Nephron progenitor cell (in vitro differentiated cells): ENCODE results near the gene ZMIZ1.

Source experiments
- DNase-seq: peaks from one replicate; pipeline ENCODE4 v3.0.0; 2021
- H3K27ac Mint-ChIP-seq: 2 replicates; pipeline ENCODE4 v1.8.0; 2021; ENCODE audit warnings: mild to moderate bottlenecking, moderate library complexity, mixed read lengths
- H3K27me3 Mint-ChIP-seq: 2 replicates; pipeline ENCODE4 v1.8.0; 2021; ENCODE audit warnings: mild to moderate bottlenecking, low read depth, mixed read lengths; ENCODE audit not compliant: poor library complexity
- H3K36me3 Mint-ChIP-seq: 2 replicates; pipeline ENCODE4 v1.8.0; 2021; ENCODE audit warnings: low read depth, mixed read lengths
- H3K4me1 Mint-ChIP-seq: 2 replicates; pipeline ENCODE4 v1.8.0; 2021; ENCODE audit warnings: mixed read lengths
- H3K4me3 Mint-ChIP-seq: 2 replicates; pipeline ENCODE4 v1.8.0; 2021; ENCODE audit warnings: mild to moderate bottlenecking, moderate library complexity, mixed read lengths
- H3K9me3 Mint-ChIP-seq: 2 replicates; pipeline ENCODE4 v1.8.0; 2021; ENCODE audit warnings: mild to moderate bottlenecking, moderate library complexity, mixed read lengths
- TF ChIP-seq, protein P1 (sequence below): fragments of 200-600 bp; sonication (generic); IDR thresholded peaks from 2 replicates; pipeline ENCODE4 v1.5.0; 2021; ENCODE audit warnings: antibody characterized with exemption

The ZMIZ1 gene

DNA sequence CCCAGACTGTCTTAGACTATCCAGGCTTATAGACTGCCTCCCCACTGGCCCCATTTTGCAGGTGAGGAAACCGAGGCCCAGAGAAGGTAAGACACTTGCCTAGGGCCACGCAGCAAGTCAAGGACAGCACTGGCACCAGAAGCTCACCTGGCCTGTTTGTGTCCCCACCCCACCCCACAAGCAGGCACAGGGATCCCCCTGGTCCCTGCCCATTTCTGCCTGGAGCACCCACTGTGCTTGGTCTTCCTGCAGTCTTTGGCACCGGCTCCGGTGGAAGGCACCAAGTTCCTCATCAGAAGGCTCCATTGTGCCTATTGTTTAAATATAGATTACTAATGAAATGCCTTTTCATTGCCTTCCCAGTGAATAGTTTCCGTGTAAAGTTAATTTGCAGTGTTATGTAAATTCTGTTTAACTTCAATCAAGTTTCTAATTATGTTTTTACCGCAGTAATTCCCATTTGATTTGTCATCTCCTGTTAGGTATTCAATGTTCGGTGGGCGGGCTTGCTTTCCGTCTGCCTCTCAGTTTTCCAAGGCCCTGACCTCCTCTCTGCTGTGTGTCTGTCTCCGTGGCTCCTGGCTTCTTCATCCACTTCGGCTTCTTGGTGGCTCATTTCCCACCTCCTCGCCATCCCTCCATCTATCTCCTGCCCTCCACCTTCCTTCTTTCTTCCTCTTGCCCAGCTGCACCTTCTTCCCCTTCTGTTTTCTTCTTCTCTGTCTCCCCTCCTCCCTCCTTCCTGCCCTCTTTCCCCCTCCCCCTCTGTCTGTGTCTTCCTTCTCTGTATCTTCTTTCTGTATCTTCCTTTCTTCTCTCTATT lies 75.8 kb downstream of the ZMIZ1 start:
- TF ChIP-seq, protein P1, sequence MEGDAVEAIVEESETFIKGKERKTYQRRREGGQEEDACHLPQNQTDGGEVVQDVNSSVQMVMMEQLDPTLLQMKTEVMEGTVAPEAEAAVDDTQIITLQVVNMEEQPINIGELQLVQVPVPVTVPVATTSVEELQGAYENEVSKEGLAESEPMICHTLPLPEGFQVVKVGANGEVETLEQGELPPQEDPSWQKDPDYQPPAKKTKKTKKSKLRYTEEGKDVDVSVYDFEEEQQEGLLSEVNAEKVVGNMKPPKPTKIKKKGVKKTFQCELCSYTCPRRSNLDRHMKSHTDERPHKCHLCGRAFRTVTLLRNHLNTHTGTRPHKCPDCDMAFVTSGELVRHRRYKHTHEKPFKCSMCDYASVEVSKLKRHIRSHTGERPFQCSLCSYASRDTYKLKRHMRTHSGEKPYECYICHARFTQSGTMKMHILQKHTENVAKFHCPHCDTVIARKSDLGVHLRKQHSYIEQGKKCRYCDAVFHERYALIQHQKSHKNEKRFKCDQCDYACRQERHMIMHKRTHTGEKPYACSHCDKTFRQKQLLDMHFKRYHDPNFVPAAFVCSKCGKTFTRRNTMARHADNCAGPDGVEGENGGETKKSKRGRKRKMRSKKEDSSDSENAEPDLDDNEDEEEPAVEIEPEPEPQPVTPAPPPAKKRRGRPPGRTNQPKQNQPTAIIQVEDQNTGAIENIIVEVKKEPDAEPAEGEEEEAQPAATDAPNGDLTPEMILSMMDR: no peak
- no peak overlapping the region for H3K27ac Mint-ChIP-seq
- H3K4me3 Mint-ChIP-seq: peak overlapping the region; percentile 59
- no peaks in the 10 kb centered on the region for H3K9me3 Mint-ChIP-seq
- no peak for DNase-seq
- peaks cover 25% of the 10 kb centered on the region for H3K36me3 Mint-ChIP-seq
- H3K4me1 Mint-ChIP-seq: peaks cover 100% of the 10 kb centered on the region
- H3K27me3 Mint-ChIP-seq: peaks cover 8% of the 10 kb centered on the region

GRCh38 chr10:79145174-79145483 lies 76.4 kb downstream of the ZMIZ1 start:
- no peak overlapping the region for H3K27ac Mint-ChIP-seq
- TF ChIP-seq, protein P1: no peak
- peaks cover 8% of the 10 kb centered on the region for H3K27me3 Mint-ChIP-seq
- H3K36me3 Mint-ChIP-seq: peaks cover 25% of the 10 kb centered on the region
- DNase-seq: no peak
- no peaks in the 10 kb centered on the region for H3K9me3 Mint-ChIP-seq
- H3K4me1 Mint-ChIP-seq: peaks cover 98% of the 10 kb centered on the region
- H3K4me3 Mint-ChIP-seq: peak overlapping the region; percentile 59

DNA sequence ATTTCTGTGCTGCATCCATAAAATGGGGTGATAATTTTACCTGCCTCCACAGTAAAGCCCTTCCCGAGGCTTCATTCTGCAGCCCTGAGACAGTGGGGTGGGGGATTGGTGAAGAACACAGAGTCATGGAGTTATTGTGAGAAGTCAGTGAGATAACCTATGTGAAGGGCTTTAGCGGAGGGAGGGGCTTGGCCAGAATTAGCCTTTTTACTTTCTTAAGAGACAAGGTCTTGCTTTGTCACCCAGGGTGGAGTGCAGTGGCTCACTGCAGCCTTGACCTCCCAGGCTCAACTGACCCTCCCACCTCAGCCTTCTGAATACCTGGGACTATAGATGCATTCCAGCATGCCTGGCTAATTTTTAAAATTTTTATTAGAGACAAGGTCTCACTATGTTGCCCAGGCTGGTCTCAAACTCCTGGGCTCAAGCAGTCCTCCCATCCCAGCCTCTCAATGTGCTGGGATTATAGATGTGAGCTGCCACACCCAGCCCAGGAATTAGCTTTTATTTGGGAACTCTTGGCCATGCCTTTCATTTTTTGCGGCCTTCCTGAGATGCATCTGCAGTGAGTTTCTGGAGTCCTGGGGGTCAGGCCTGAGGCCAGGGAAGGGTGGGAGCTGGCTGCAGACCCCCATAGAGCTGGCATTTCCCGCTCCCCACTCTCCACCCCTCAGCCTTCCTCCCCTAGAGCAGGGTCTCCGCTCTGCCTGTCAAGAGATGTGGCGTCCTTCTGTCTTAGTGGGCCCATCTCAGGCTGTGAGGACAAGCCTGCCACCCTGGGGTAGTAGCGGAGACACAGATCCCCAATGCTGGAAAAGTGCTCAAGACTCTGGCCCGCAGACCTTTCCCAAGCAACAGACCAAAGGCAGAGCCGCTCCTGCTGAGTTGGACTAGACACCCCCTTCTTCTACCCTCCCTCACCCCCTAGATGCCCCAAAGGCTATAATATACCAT lies 77.0 kb downstream of the ZMIZ1 start:
- DNase-seq: no peak
- Mint-ChIP-seq H3K36me3 (peaks cover 19% of the 10 kb centered on the region), H3K4me1 (peaks cover 98% of the 10 kb centered on the region), H3K9me3 (no peaks in the 10 kb centered on the region), H3K27ac (peak overlapping the region; percentile 54), H3K27me3 (peaks cover 8% of the 10 kb centered on the region), H3K4me3 (no peak overlapping the region)
- TF ChIP-seq, protein P1: no peak

DNA sequence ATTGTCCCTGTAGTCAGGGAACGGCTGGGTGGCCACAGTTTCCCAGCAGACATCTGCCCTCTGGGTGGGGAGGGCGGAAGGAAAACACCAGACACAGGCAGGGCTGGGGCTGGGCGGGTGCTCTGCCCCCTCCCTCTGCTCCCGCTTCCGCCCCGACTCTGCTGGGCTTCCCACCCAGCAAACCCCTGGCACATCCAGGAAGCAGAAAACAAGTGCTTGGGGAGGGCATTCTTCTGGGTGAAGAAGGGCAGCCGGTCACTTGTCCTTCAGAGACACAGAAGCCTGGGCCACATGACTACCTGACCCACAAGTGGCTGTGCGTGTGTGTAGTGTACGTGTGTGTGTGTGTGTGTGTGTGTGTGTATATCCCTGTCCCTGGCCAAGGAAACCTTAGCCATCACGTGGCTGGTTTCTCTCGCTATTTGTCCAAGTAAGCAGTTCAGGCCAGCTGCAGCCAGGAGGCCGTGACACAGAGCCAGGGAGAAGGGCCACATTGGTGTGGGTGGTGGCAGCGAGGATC lies 77.9 kb downstream of the ZMIZ1 start:
- TF ChIP-seq, protein P1: no peak
- H3K4me1 Mint-ChIP-seq: peaks cover 96% of the 10 kb centered on the region
- DNase-seq: no peak
- H3K36me3 Mint-ChIP-seq: peaks cover 15% of the 10 kb centered on the region
- H3K27ac Mint-ChIP-seq: no peak overlapping the region
- no peak overlapping the region for H3K4me3 Mint-ChIP-seq
- no peaks in the 10 kb centered on the region for H3K9me3 Mint-ChIP-seq
- H3K27me3 Mint-ChIP-seq: peaks cover 8% of the 10 kb centered on the region

- H3K27me3 Mint-ChIP-seq: peaks cover 9% of the 10 kb centered on the region
- peaks cover 96% of the 10 kb centered on the region for H3K4me1 Mint-ChIP-seq
- no peaks in the 10 kb centered on the region for H3K9me3 Mint-ChIP-seq
- H3K36me3 Mint-ChIP-seq: peaks cover 12% of the 10 kb centered on the region
- TF ChIP-seq, protein P1: no peak
- H3K4me3 Mint-ChIP-seq: no peak overlapping the region
- no peak overlapping the region for H3K27ac Mint-ChIP-seq
- DNase-seq: no peak
Observed at GRCh38 chr10:79147306-79147705, 78.5 kb downstream of the ZMIZ1 start.
